Lung (tissue), 12 donors: ENCODE results near the gene DPF1. TPM values are rescaled to one million over a fixed set of nuclear protein-coding genes. Genes with fewer than 3 reads are reported as not detected.

Experiments used
- ATAC-seq: fragments of 200-7000 bp; cut with Tn5 transposase; one replicate; pipeline ENCODE4 v1.9.1; 2020; ENCODE audit warnings: moderate number of reproducible peaks; ENCODE audit not compliant: insufficient read depth, low FRiP score
- DNase-seq, 3 donors: peaks; one replicate each; pipeline ENCODE4 v3.0.0-alpha.2; 2013 to 2017
- H3K27ac ChIP-seq, 2 donors: one replicate each; pipeline ENCODE4 v1.5.1; 2013; ENCODE audit warnings: mild to moderate bottlenecking in 2 of 2, moderate library complexity in 2 of 2, control low read depth in 1 of 2, inconsistent platforms in 1 of 2, low read depth in 1 of 2, low read length in 1 of 2
- H3K27me3 ChIP-seq, 3 donors: one replicate each; pipeline ENCODE4 v1.5.1; 2013; ENCODE audit warnings: low read length in 2 of 3; ENCODE audit not compliant: control insufficient read depth in 3 of 3, insufficient read depth in 3 of 3
- H3K36me3 ChIP-seq, 4 donors: one replicate each; pipeline ENCODE4 v1.5.1; 2013; ENCODE audit warnings: low read length in 4 of 4, mild to moderate bottlenecking in 1 of 4, moderate library complexity in 1 of 4; ENCODE audit not compliant: control insufficient read depth in 4 of 4, insufficient read depth in 4 of 4
- H3K4me1 ChIP-seq, 5 donors: one replicate each; pipeline ENCODE4 v1.5.1; 2013; ENCODE audit warnings: low read length in 5 of 5, mild to moderate bottlenecking in 2 of 5, moderate library complexity in 1 of 5; ENCODE audit not compliant: control insufficient read depth in 5 of 5, insufficient read depth in 5 of 5
- H3K4me3 ChIP-seq: one replicate; pipeline ENCODE4 v1.5.1; 2013; ENCODE audit warnings: mild to moderate bottlenecking, control low read depth, moderate library complexity
- H3K9ac ChIP-seq, 2 donors: one replicate each; pipeline ENCODE4 v1.5.1; 2013; ENCODE audit warnings: low read length in 2 of 2, control low read depth in 1 of 2; ENCODE audit not compliant: insufficient read depth in 1 of 2
- H3K9me3 ChIP-seq, 4 donors: one replicate each; pipeline ENCODE4 v1.5.1; 2013; ENCODE audit warnings: low read length in 3 of 4, mild to moderate bottlenecking in 1 of 4, moderate library complexity in 1 of 4; ENCODE audit not compliant: control insufficient read depth in 4 of 4, insufficient read depth in 3 of 4
- WGBS, 2 donors: extraction: QIAGEN DNeasy Blood & Tissue Kit; methylation state at CpG; one replicate each; pipeline ENCODE4 v1.1.7; 2013; 5-methylcytosine and 5-hydroxymethylcytosine counted together
- polyA plus RNA-seq, 2 donors: library from polyadenylated mRNA; stranded (reverse); fragments of 200-250 nt; gene quantifications; one replicate each; pipeline ENCODE4 v1.2.1, GENCODE V29; 2013
- total RNA-seq, 2 donors: library from RNA; depleted of rRNA in 1 of 2; stranded (reverse); fragments of >200 nt in 1 of 2; gene quantifications; one replicate each; pipeline ENCODE4 v1.2.1, GENCODE V29; 2014 to 2021
- TF ChIP-seq, protein P1 (sequence below): IDR thresholded peaks from 2 replicates; pipeline ENCODE4 v1.5.1; 2012; ENCODE audit warnings: mild to moderate bottlenecking; ENCODE audit errors: control extremely low read depth, extremely low read depth
- donor health status: control.
- donor health status: control.
- donor health status: Bipolar disorder and iron deficiency.
- donor health status: healthy.
- donor health status: DM: yes; HTN: yes; CAD: no.

Gene DPF1
- total and polyA plus RNA-seq, 4 donors, result 1.3 to 1.7 (median 1.4) TPM; not detected in 1

DNA sequence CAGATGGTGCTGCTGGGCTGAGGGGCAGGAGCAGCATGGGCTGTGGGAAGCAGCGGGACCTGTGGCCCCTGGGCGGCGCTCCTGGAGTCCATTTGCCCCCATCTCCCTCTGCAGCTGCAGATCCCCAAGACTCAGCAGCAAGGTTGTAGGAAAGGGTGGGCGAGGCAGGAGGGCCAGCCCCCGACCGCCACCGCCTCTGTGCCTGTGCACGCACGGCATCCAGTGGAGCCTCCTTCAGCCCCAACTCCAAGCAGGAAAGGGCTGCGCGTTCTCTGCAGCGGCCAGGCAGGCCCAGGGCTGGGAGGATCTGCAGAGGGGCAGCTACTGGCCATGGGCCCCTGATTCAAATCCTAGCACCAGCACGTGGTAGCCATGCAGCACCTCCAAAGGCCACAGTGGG lies 20.8 kb downstream of the DPF1 start:
- H3K27me3 ChIP-seq, result no peaks in the 10 kb centered on the region
- peaks cover 5 to 54% (median 14%) of the 10 kb centered on the region in 4 donors for H3K36me3 ChIP-seq
- DNase-seq (no peak), ATAC-seq (no peak)
- no peak overlapping the region for H3K4me3 ChIP-seq
- WGBS, 2 donors, result 93 to 98% methylated on average over 13 of the region's 13 CpGs
- H3K9me3 ChIP-seq, result peaks cover 0 to 15% (median 0%) of the 10 kb centered on the region in 4 donors
- H3K27ac ChIP-seq, result no peak overlapping the region
- TF ChIP-seq, protein P1, sequence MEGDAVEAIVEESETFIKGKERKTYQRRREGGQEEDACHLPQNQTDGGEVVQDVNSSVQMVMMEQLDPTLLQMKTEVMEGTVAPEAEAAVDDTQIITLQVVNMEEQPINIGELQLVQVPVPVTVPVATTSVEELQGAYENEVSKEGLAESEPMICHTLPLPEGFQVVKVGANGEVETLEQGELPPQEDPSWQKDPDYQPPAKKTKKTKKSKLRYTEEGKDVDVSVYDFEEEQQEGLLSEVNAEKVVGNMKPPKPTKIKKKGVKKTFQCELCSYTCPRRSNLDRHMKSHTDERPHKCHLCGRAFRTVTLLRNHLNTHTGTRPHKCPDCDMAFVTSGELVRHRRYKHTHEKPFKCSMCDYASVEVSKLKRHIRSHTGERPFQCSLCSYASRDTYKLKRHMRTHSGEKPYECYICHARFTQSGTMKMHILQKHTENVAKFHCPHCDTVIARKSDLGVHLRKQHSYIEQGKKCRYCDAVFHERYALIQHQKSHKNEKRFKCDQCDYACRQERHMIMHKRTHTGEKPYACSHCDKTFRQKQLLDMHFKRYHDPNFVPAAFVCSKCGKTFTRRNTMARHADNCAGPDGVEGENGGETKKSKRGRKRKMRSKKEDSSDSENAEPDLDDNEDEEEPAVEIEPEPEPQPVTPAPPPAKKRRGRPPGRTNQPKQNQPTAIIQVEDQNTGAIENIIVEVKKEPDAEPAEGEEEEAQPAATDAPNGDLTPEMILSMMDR, result no peak
- H3K9ac ChIP-seq, result no peak overlapping the region
- peaks cover 0 to 10% (median 0%) of the 10 kb centered on the region in 5 donors for H3K4me1 ChIP-seq

DNA sequence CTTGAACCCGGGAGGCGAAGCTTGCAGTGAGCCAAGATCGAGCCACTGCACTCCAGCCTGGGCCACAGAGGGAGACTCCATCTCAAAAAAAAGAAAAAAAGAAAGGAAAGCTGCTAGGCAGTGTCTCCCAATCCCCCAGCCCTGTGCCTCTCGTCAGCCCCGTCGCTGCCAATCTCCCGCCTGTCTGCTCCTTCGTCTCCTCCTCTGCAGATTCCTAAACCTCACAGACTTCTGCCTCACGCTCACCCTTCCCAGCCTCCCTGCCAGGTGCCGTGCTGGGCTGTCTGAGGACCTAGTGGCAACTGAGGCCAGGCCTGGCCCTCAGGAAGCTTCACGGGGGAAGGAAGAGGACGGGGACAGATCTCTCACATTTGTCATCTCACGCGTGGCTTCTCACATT lies 21.5 kb downstream of the DPF1 start:
- Histone ChIP-seq H3K27ac (no peak overlapping the region), H3K36me3 (peaks cover 5 to 59% (median 14%) of the 10 kb centered on the region in 4 donors), H3K9ac (no peak overlapping the region), H3K4me1 (peaks cover 0 to 8% (median 0%) of the 10 kb centered on the region in 5 donors), H3K27me3 (no peaks in the 10 kb centered on the region), H3K4me3 (no peak overlapping the region), H3K9me3 (peaks cover 0 to 16% (median 0%) of the 10 kb centered on the region in 4 donors)
- TF ChIP-seq, protein P1, result no peak
- DNase-seq, result no peak
- WGBS, 2 donors, result 95 to 99% methylated on average over 14 of the region's 14 CpGs
- no peak for ATAC-seq

DNA sequence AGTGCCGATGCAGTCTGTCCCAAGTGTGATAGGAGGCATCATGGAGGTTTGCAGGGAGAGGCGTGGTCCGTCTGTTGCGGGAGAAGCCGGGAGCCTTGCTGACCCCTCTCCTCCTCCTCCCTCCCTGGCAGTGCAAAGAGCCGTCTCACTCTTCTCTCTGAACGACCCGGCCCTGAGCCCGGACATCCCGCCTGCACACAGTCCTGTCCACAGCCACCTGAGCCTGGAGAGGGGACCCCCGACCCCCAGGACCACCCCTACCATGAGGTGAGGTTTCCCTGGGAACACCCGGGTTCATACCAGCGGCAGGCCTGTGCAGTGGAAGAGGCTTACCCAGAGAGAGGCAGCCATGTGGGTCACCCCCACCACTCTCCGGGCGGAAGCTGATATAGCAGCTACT lies 22.3 kb downstream of the DPF1 start:
- DNase-seq (no peak), ATAC-seq (no peak)
- 92 to 95% methylated on average over 15 of the region's 15 CpGs for whole genome bisulfite sequencing, 2 donors
- Histone ChIP-seq H3K27ac (no peak overlapping the region), H3K9me3 (peaks cover 0 to 16% (median 0%) of the 10 kb centered on the region in 4 donors), H3K9ac (no peak overlapping the region), H3K27me3 (no peaks in the 10 kb centered on the region), H3K4me1 (peaks cover 0 to 3% (median 0%) of the 10 kb centered on the region in 5 donors), H3K4me3 (no peak overlapping the region), H3K36me3 (peaks cover 5 to 57% (median 14%) of the 10 kb centered on the region in 4 donors)
- TF ChIP-seq, protein P1, result no peak

DNA sequence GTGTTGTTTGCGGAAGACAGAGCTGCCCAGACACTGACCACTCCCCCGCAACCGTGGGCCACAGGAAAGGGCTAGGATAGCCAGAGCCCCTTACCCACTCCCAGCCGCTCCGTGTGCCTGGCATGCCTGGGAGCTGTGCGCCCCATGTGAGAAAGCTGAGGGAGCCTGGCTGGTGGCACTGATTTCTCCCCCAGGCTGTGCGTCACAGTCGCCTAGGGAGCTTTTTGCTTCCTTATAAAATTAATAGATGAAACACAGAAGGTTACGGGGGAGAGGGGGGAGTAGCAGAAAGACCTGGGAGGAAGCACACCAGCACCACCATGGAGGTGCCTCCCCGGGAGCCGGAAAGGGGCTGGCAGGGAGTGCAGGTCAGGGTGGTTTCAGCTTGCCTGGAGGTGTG lies 24.7 kb downstream of the DPF1 start:
- TF ChIP-seq, protein P1, result no peak
- no peak overlapping the region for H3K9ac ChIP-seq
- 94 to 97% methylated on average over 11 of the region's 11 CpGs for WGBS, 2 donors
- DNase-seq (no peak), ATAC-seq (no peak)
- H3K36me3 ChIP-seq, result peaks cover 5 to 46% (median 11%) of the 10 kb centered on the region in 4 donors
- H3K4me1 ChIP-seq, result no peaks in the 10 kb centered on the region
- no peaks in the 10 kb centered on the region for H3K27me3 ChIP-seq
- peaks cover 0 to 5% (median 0%) of the 10 kb centered on the region in 4 donors for H3K9me3 ChIP-seq
- no peak overlapping the region for H3K27ac ChIP-seq
- no peak overlapping the region for H3K4me3 ChIP-seq
